Measurements from ENCODE around the gene KRTAP24-1.

Gene KRTAP24-1, protein sequence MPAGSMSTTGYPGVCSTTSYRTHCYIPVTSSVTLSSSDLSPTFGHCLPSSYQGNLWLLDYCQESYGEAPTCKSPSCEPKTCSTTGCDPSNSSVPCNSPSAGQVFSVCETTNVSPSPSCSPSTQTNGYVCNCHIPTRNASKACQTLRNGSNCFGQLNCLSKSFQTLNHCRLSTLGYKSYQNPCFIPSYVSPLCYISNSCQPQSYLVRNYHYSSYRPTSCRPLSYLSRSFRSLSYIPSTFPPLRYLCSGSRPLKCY

DNA sequence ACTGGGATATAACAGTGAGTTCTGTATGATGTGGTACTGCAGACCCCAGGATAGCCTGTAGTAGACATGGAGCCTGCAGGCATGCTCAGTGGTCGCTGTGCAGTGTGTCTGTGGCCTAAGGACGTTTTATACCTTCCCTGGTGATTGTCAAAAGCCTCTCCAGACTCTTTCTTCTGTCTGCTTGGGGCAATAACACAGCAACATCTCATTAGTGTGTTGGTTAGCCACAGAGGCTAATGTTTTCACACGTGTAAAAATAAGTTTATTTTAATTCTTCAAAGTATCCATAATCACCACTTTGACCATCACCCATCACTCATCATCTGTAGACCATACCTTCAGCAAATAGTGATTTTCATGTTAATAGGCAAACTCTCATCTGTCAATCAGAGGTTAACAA, at the start of gene KRTAP24-1:
Gene KRTAP24-1, minus strand, starts transcription at position 101 of the 400 bp plus-strand sequence. Its CDS starts 18 bp downstream, at position 83.
- Mint-ChIP-seq H3K4me1 (no peaks in the 10 kb centered on the region), H3K27me3 (no peaks in the 10 kb centered on the region), H3K27ac (no peak within 1 kb of the TSS), H3K36me3 (no peaks in the 10 kb centered on the region), H3K4me3 (no peak within 1 kb of the TSS), H3K9me3 (peaks cover 4% of the 10 kb centered on the region)
- ATAC-seq (ENCODE audit: low read depth) (no peak), DNase-seq (ENCODE audit: low spot score in 2 of 2) (no peak)

DNA sequence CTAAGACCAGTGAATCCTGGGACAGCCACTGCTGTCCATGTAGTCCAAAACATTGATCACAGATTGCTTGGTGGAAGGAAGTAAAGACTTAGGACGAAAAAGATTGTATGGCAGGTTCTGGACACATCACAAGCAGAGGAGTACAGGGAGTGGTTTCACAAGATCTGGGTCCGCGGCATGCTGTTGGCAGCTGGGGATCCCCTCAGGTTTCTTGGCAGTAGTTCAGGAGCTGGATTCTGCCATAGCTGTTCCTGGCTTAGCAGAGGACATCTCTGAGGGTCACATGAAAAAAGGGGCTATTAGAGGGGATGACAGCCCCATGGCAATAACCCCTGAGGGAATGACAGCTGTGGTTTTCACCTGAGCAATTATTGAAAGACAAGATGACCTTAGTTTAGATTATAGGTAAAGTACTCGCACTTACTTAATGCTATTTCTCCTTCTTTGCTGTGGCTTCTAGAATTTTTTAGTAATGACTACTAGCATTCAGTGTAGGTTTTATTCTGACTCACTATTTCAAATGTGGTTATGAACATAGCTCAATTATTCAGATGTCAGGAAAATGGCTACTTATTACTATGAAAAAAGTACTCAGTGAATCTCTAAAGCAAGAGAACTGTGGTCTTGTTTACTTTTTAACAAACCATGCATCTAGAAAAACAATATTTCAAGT, 46.6 kb upstream of the KRTAP24-1 start:
- Mint-ChIP-seq H3K36me3 (no peaks in the 10 kb centered on the region), H3K4me3 (no peak overlapping the region), H3K27me3 (no peaks in the 10 kb centered on the region), H3K27ac (no peak overlapping the region), H3K4me1 (no peaks in the 10 kb centered on the region), H3K9me3 (peaks cover 2% of the 10 kb centered on the region)
- ATAC-seq (ENCODE audit: low read depth), result no peak
- DNase-seq (ENCODE audit: low spot score in 2 of 2), result no peak

DNA sequence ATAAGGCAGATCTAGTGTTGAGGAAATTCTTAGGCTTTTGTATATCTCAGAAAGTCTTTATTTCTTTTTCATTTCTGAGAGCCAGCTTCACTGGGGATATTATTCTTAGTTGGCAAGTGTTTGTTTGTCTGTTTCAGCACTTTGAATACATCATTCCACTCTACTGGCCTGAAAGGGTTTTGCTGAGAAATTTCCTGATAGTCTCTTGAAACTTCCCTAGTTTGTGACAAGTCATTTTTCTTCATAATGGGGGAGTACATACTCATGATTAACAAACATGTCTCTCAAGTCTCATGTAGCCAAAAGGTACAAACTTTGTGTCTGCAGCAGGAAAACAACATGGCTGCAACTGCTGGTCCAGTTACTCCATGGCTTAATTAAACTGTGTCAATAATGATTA, 43.6 kb upstream of the KRTAP24-1 start:
- H3K4me3 Mint-ChIP-seq, result no peak overlapping the region
- no peak overlapping the region for H3K27ac Mint-ChIP-seq
- H3K4me1 Mint-ChIP-seq, result no peaks in the 10 kb centered on the region
- H3K27me3 Mint-ChIP-seq, result no peaks in the 10 kb centered on the region
- ATAC-seq (ENCODE audit: low read depth) (no peak), DNase-seq (ENCODE audit: low spot score in 2 of 2) (no peak)
- H3K9me3 Mint-ChIP-seq, result peaks cover 2% of the 10 kb centered on the region
- no peaks in the 10 kb centered on the region for H3K36me3 Mint-ChIP-seq

DNA sequence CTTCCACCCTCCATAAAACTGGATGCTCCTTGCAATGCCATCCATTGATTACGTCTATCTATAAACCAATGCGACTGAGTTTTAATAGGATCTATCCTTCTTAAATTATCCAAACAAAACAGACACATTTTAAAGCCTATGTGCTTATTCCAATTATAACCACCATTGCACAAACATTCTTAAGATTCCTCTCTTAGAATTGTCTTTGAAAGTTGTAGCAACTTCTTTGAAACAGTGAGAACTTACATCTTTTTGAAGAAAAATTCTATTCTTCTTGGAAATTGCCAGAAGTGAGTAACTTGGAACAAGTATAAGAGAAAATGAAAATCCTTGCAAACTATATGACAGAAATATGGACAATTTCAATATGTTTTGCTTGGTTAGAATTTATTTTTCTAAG, 37.5 kb upstream of the KRTAP24-1 start, which contains the start of gene KRTAP26-1:
Gene KRTAP26-1, minus strand, starts transcription at position 101 of the 400 bp plus-strand sequence. CDS start 280 bp downstream, outside the sequence.
- DNase-seq (ENCODE audit: low spot score in 2 of 2) (no peak), ATAC-seq (ENCODE audit: low read depth) (no peak)
- H3K27ac Mint-ChIP-seq, result no peak within 1 kb of the TSS
- H3K9me3 Mint-ChIP-seq, result peaks cover 4% of the 10 kb centered on the region
- no peaks in the 10 kb centered on the region for H3K4me1 Mint-ChIP-seq
- H3K27me3 Mint-ChIP-seq, result no peaks in the 10 kb centered on the region
- no peak within 1 kb of the TSS for H3K4me3 Mint-ChIP-seq
- no peaks in the 10 kb centered on the region for H3K36me3 Mint-ChIP-seq

DNA sequence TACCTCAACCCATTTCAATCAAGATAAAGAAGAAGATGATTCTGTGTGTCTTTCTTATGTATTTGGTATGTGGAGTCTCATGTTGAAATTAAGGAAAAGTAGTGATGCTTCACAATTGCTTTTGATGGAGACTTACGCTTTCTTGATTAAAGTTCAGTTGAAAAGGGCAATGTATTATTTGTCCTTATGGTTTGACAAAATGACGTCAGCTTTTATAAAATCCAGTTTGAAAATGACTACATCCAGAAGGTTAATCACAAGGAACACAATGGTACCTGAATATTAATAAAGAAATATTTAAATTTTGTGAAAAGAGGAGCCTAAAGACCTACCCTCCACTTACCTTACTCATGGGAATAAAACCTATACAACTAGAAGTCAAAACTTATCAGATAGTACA, 33.0 kb upstream of the KRTAP24-1 start:
- no peaks in the 10 kb centered on the region for H3K27me3 Mint-ChIP-seq
- no peaks in the 10 kb centered on the region for H3K4me1 Mint-ChIP-seq
- no peak for ATAC-seq (ENCODE audit: low read depth)

DNA sequence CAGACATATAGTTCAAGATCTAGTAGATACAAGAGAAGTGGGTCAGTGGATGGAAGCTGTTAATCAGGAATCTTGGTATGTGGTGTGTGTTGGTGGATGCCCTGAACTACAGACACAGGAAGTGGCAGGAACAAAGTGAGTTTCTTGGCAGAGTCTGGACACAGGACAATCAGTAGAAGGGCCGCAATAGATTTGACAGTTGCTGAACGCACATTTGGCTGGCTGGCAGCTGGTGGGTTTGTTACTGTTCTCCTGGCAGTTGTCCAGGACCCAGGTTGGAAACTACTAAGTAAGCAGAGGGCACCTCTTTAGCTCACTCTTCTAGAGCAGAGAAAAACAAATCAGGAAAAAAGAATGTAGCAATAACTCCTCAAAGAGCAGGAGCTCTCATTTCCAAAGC, 24.1 kb upstream of the KRTAP24-1 start:
- no peak overlapping the region for H3K27ac Mint-ChIP-seq
- H3K4me1 Mint-ChIP-seq, result no peaks in the 10 kb centered on the region
- ATAC-seq (ENCODE audit: low read depth), result no peak
- no peak overlapping the region for H3K4me3 Mint-ChIP-seq
- peaks cover 1% of the 10 kb centered on the region for H3K9me3 Mint-ChIP-seq
- DNase-seq (ENCODE audit: low spot score in 2 of 2), result no peak
- no peaks in the 10 kb centered on the region for H3K36me3 Mint-ChIP-seq
- no peaks in the 10 kb centered on the region for H3K27me3 Mint-ChIP-seq

More for the DNA sequence above, 33.0 kb upstream of the KRTAP24-1 start:
- Mint-ChIP-seq H3K4me3 (no peak overlapping the region), H3K36me3 (no peaks in the 10 kb centered on the region), H3K9me3 (peaks cover 3% of the 10 kb centered on the region), H3K27ac (no peak overlapping the region)
- no peak for DNase-seq (ENCODE audit: low spot score in 2 of 2)

DNA sequence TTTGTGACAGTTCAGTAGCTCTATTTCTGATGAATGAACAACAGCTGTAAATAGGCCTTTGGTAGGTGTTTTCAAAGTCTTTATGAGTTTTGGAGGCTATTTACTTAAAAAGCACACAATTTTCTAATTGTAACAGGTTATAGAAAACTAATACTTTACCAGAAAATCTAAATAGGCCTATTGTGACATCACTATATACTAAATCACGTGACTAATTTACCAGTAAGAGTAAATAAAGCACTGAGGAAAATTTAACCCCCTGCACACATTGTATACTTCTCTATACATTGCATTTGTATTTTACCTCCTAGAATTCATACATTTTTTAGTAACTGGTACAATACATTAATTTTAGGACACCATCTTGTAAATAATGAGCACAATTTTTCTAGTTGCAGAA, 22.4 kb upstream of the KRTAP24-1 start:
- H3K4me3 Mint-ChIP-seq, result no peak overlapping the region

DNA sequence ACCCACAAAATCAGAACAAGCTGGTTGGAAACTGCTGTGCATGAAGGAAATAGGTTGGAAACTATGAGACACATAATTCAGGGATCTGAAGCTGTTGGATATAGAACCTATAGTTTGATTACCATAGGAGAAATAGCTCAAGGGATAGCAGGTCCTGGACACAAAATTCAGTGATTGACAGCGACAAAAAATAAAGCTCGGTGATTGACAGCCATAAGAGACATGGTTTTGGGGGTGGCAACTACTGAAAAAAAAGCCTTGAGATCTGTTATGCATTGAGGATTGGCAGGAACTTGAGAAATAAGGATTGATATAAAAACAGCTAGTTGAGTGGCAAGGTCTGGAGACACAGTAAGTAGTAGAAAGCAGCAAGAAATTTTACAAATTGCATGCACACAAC, 6.5 kb upstream of the KRTAP24-1 start, which contains the start of gene KRTAP25-1:
Gene KRTAP25-1, minus strand, starts transcription at position 300 of the 400 bp plus-strand sequence. Its CDS starts 24 bp downstream, at position 276.
- Mint-ChIP-seq H3K4me3 (no peak within 1 kb of the TSS), H3K9me3 (peaks cover 4% of the 10 kb centered on the region), H3K4me1 (no peaks in the 10 kb centered on the region), H3K27ac (no peak within 1 kb of the TSS), H3K27me3 (no peaks in the 10 kb centered on the region), H3K36me3 (no peaks in the 10 kb centered on the region)
- DNase-seq (ENCODE audit: low spot score in 2 of 2) (no peak), ATAC-seq (ENCODE audit: low read depth) (no peak)

More for the DNA sequence above, 22.4 kb upstream of the KRTAP24-1 start:
- ATAC-seq (ENCODE audit: low read depth), result no peak
- Mint-ChIP-seq H3K27ac (no peak overlapping the region), H3K36me3 (no peaks in the 10 kb centered on the region), H3K27me3 (no peaks in the 10 kb centered on the region), H3K4me1 (no peaks in the 10 kb centered on the region), H3K9me3 (peaks cover 6% of the 10 kb centered on the region)
- no peak for DNase-seq (ENCODE audit: low spot score in 2 of 2)

DNA sequence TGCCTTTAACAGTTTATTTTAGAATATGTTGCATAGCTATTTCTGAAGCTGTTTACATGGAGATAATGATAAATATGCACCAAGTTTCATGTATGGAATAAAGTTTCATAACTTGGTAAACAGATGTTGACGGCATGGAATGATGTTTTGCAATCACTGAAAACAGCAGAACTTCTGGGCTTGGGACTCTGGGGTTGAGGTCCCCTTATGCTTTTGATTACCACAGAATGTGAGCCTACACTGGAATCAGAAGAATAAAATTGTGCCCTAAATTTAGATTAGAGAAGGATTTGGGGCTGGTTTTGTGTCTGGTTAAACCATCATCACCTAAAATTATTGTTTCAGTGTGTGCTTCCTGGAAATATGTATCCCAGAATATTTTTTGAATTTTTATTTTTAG, 11.1 kb downstream of the KRTAP24-1 start:
- Mint-ChIP-seq H3K9me3 (no peaks in the 10 kb centered on the region), H3K27ac (no peak overlapping the region), H3K4me1 (no peaks in the 10 kb centered on the region), H3K36me3 (no peaks in the 10 kb centered on the region), H3K4me3 (no peak overlapping the region), H3K27me3 (no peaks in the 10 kb centered on the region)
- ATAC-seq (ENCODE audit: low read depth), result no peak
- DNase-seq (ENCODE audit: low spot score in 2 of 2), result no peak

DNA sequence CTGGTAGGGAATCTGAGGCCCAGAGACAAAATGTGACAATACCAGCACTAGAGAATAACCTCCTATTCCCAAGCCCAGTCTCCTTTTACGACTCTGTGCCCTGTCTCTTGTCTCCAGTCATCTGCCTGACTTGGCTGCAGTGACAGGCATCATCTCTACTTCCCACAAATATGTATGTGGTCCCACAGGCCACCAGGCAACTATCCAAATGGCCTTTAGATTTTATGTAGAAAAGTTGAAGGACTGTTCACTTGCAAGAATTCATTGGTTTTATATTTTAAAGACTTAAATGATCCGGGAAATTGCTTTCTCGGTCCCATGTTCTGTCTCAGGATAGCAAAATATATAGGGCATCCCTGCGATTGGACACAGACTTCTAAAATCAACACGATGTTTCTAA, 11.6 kb downstream of the KRTAP24-1 start:
- Mint-ChIP-seq H3K9me3 (no peaks in the 10 kb centered on the region), H3K4me1 (no peaks in the 10 kb centered on the region), H3K27me3 (no peaks in the 10 kb centered on the region)

DNA sequence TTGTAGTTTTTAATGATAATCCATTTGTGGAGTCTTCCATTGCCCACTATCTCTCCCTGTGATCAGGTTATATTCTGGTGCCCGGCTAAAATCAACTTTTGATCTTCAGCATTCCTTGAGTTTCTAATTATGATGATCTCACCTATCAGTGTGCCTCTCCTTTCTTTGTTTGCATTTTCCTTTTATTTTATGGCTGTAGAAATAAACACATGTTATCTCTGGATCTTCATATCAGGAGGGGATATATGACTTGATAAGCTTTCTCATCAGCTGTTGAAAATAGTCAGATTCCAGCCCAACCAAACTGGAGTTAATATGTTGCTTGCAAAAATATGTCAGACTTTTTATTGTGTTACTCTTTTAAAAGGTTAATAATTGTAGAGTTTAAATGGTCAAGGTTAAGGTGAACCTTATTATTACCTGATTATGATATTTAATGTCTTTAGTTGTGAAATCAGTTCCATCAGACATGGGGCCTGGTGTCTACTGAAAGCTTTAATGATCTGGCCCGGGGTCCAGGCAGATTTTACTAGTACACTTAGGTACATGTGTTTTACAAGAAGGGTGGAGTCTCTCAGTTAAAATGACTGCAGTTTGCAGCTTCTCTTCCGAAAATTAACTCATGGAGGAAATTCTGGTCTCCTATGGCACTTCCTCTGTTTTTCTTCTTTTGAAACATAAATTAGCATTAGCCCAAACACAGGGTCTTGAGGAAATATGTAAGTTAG, 12.8 kb downstream of the KRTAP24-1 start:
- DNase-seq (ENCODE audit: low spot score in 2 of 2) (no peak), ATAC-seq (ENCODE audit: low read depth) (no peak)
- Mint-ChIP-seq H3K27ac (no peak overlapping the region), H3K4me1 (no peaks in the 10 kb centered on the region), H3K36me3 (no peaks in the 10 kb centered on the region), H3K27me3 (no peaks in the 10 kb centered on the region), H3K4me3 (no peak overlapping the region), H3K9me3 (peaks cover 3% of the 10 kb centered on the region)

More for the DNA sequence above, 11.6 kb downstream of the KRTAP24-1 start:
- Mint-ChIP-seq H3K4me3 (no peak overlapping the region), H3K27ac (no peak overlapping the region), H3K36me3 (no peaks in the 10 kb centered on the region)
- no peak for DNase-seq (ENCODE audit: low spot score in 2 of 2)
- ATAC-seq (ENCODE audit: low read depth), result no peak

DNA sequence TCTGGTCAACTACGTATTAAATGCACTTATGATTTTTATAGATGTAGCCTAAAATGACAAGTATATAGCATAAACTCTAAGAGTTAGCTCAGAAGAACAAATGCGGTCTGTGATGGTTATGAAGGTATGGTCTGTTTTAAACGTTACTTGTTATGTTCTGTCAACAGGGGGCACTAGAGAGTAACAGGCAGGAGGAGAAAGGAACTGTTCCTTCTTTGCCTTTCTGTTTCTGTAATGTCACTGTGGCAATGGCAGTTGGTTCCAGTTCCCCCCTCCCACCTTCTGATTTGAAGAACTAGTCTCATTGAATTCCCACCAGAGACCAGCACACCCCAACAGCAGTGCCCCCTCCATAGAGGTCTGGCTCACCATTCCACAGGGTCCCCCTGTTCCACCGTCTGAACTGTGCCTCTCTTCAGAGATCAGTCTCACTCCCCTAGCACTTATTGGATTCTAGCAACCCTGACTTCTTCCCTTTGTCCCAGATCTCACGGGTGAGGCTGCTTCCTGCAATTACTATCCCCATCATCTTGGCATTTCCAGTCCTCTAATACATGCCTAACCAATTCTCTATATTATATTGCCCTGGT, 14.0 kb downstream of the KRTAP24-1 start:
- ATAC-seq (ENCODE audit: low read depth) (no peak), DNase-seq (ENCODE audit: low spot score in 2 of 2) (no peak)
- H3K4me3 Mint-ChIP-seq, result no peak overlapping the region
- H3K4me1 Mint-ChIP-seq, result no peaks in the 10 kb centered on the region
- peaks cover 3% of the 10 kb centered on the region for H3K9me3 Mint-ChIP-seq
- H3K36me3 Mint-ChIP-seq, result no peaks in the 10 kb centered on the region
- H3K27ac Mint-ChIP-seq, result no peak overlapping the region
- no peaks in the 10 kb centered on the region for H3K27me3 Mint-ChIP-seq

DNA sequence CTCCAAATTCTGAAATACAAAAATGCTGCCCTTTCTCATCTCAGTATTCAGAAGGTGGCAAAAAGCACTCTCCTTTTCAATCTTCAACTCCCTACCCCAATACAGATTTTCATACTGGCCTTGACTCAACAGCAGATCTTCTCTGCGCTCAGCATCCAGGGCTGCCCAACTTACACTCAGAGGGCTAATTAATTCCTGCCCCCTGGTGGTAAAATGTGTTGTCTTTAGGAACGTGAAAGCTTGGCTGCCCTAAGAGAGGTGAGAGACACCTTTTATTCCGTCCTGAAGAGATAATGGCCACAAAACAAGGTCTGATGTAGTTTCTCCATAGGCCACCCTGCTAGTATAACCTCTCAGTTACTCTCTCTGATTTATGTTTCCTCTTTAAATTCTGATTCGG, 25.0 kb downstream of the KRTAP24-1 start:
- no peaks in the 10 kb centered on the region for H3K4me1 Mint-ChIP-seq
- DNase-seq (ENCODE audit: low spot score in 2 of 2) (no peak), ATAC-seq (ENCODE audit: low read depth) (no peak)
- H3K27me3 Mint-ChIP-seq, result no peaks in the 10 kb centered on the region
- H3K4me3 Mint-ChIP-seq, result no peak overlapping the region
- H3K9me3 Mint-ChIP-seq, result peaks cover 1% of the 10 kb centered on the region
- H3K27ac Mint-ChIP-seq, result no peak overlapping the region
- H3K36me3 Mint-ChIP-seq, result no peaks in the 10 kb centered on the region

DNA sequence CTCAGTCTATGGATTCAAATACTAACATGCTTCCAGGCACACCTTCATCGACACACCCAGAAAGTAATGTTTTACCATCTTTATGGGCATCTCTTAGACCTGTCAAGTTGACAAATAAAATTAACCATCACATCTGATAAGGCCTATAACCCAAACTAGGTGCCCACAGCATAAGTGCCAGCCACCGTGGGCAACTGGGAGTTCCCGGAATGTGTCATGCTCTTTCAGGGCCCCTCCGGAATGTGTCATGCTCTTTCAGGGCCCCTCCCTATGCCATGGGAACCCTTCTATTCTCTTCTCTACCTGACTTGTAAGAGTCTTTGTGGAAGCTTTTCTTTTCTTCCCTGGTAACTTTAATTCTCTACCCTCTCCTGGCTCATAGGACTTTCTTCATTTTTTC, 26.6 kb downstream of the KRTAP24-1 start:
- no peaks in the 10 kb centered on the region for H3K27me3 Mint-ChIP-seq
- peaks cover 1% of the 10 kb centered on the region for H3K9me3 Mint-ChIP-seq
- ATAC-seq (ENCODE audit: low read depth) (no peak), DNase-seq (ENCODE audit: low spot score in 2 of 2) (no peak)
- no peaks in the 10 kb centered on the region for H3K4me1 Mint-ChIP-seq
- no peak overlapping the region for H3K4me3 Mint-ChIP-seq
- H3K27ac Mint-ChIP-seq, result no peak overlapping the region
- H3K36me3 Mint-ChIP-seq, result no peaks in the 10 kb centered on the region
